ENCODE results near the gene ZNF280A. TPM values are rescaled to one million over a fixed set of nuclear protein-coding genes. Genes with fewer than 3 reads are reported as not detected.
"Not testable (repeated sequence)": the region's sequence is repeated elsewhere in the genome, so short reads cannot be mapped to it uniquely, and the experiment has no call there.

Gene ZNF280A
- total and polyA plus RNA-seq, 2 donors from 2014 or later: not detected

- no peak for TF ChIP-seq CTCF (IDR thresholded peaks at IDR 0.05; ENCODE audit: borderline replicate concordance, extremely low read depth, insufficient read depth)
- no peak overlapping the region for H3K27ac ChIP-seq (ENCODE audit: low read depth in 2 of 2, low read length in 2 of 2)
- H3K4me3 ChIP-seq (ENCODE audit: low read length in 3 of 3): peak overlapping the region; percentile 48 to 78 (median 57)
- peaks cover 0 to 4% (median 0%) of the 10 kb centered on the region in 3 donors for H3K9me3 ChIP-seq (ENCODE audit: control insufficient read depth in 2 of 3, insufficient read depth in 1 of 3, low read length in 3 of 3)
- DNase-seq (peak in 1 of 5 donors; percentile 8), FAIRE-seq (no peak)
- H3K27me3 ChIP-seq (ENCODE audit: control insufficient read depth, insufficient read depth, low read length): no peaks in the 10 kb centered on the region
- H3K9ac ChIP-seq (ENCODE audit: low read length in 3 of 3): peak overlapping the region in 1 of 3 donors; percentile 48
- no peaks in the 10 kb centered on the region for H3K36me3 ChIP-seq (ENCODE audit: control insufficient read depth in 2 of 3, insufficient read depth in 3 of 3, low read length in 3 of 3)
- intact Hi-C loops (cut with DNase I): no loop called here
- H3K4me1 ChIP-seq (ENCODE audit: control insufficient read depth in 2 of 3, insufficient read depth in 2 of 3, low read depth in 1 of 3, low read length in 3 of 3): no peaks in the 10 kb centered on the region
Observed at GRCh38 chr22:22507743-22508273, 12.3 kb downstream of the ZNF280A start.

- no peaks in the 10 kb centered on the region for H3K27me3 ChIP-seq (ENCODE audit: control insufficient read depth, insufficient read depth, low read length)
- FAIRE-seq (no peak), DNase-seq (no peak)
- H3K27ac ChIP-seq (ENCODE audit: low read depth in 2 of 2, low read length in 2 of 2): no peak overlapping the region
- no peak overlapping the region for H3K9ac ChIP-seq (ENCODE audit: low read length in 3 of 3)
- no peaks in the 10 kb centered on the region for H3K36me3 ChIP-seq (ENCODE audit: control insufficient read depth in 2 of 3, insufficient read depth in 3 of 3, low read length in 3 of 3)
- peaks cover 0 to 4% (median 0%) of the 10 kb centered on the region in 3 donors for H3K9me3 ChIP-seq (ENCODE audit: control insufficient read depth in 2 of 3, insufficient read depth in 1 of 3, low read length in 3 of 3)
- H3K4me3 ChIP-seq (ENCODE audit: low read length in 3 of 3): no peak overlapping the region
- no peak for TF ChIP-seq CTCF (IDR thresholded peaks at IDR 0.05; ENCODE audit: borderline replicate concordance, extremely low read depth, insufficient read depth)
- intact Hi-C loops (cut with DNase I): no loop called here
- H3K4me1 ChIP-seq (ENCODE audit: control insufficient read depth in 2 of 3, insufficient read depth in 2 of 3, low read depth in 1 of 3, low read length in 3 of 3): no peaks in the 10 kb centered on the region
Observed at GRCh38 chr22:22506736-22507135, 13.3 kb downstream of the ZNF280A start.

GRCh38 chr22:22498267-22498666 is 21.8 kb downstream of the ZNF280A start:
- DNase-seq (no peak), FAIRE-seq (no peak)
- Histone ChIP-seq H3K27ac (ENCODE audit: low read depth in 2 of 2, low read length in 2 of 2) (no peak overlapping the region), H3K4me1 (ENCODE audit: control insufficient read depth in 2 of 3, insufficient read depth in 2 of 3, low read depth in 1 of 3, low read length in 3 of 3) (no peaks in the 10 kb centered on the region), H3K9me3 (ENCODE audit: control insufficient read depth in 2 of 3, insufficient read depth in 1 of 3, low read length in 3 of 3) (no peaks in the 10 kb centered on the region), H3K9ac (ENCODE audit: low read length in 3 of 3) (no peak overlapping the region), H3K36me3 (ENCODE audit: control insufficient read depth in 2 of 3, insufficient read depth in 3 of 3, low read length in 3 of 3) (no peaks in the 10 kb centered on the region), H3K27me3 (ENCODE audit: control insufficient read depth, insufficient read depth, low read length) (no peaks in the 10 kb centered on the region), H3K4me3 (ENCODE audit: low read length in 3 of 3) (no peak overlapping the region)
- intact Hi-C loops (cut with DNase I): no loop called here
- no peak for TF ChIP-seq CTCF (IDR thresholded peaks at IDR 0.05; ENCODE audit: borderline replicate concordance, extremely low read depth, insufficient read depth)

GRCh38 chr22:22491589-22491988 is 28.5 kb downstream of the ZNF280A start:
- H3K36me3 ChIP-seq (ENCODE audit: control insufficient read depth in 2 of 3, insufficient read depth in 3 of 3, low read length in 3 of 3); H3K9me3 ChIP-seq (ENCODE audit: control insufficient read depth in 2 of 3, insufficient read depth in 1 of 3, low read length in 3 of 3); H3K27ac ChIP-seq (ENCODE audit: low read depth in 2 of 2, low read length in 2 of 2); FAIRE-seq; H3K27me3 ChIP-seq (ENCODE audit: control insufficient read depth, insufficient read depth, low read length); DNase-seq; H3K4me1 ChIP-seq (ENCODE audit: control insufficient read depth in 2 of 3, insufficient read depth in 2 of 3, low read depth in 1 of 3, low read length in 3 of 3); H3K4me3 ChIP-seq (ENCODE audit: low read length in 3 of 3); H3K9ac ChIP-seq (ENCODE audit: low read length in 3 of 3); intact Hi-C loops (cut with DNase I): not testable (repeated sequence)
